ENCODE data around the gene ANTXR1.
"Not testable (repeated sequence)": the region's sequence is repeated elsewhere in the genome, so short reads cannot be mapped to it uniquely, and the experiment has no call there.

The ANTXR1 gene

GRCh38 chr2:69165091-69165880 is 152.3 kb downstream of the ANTXR1 start:
- DNase-seq (ENCODE audit: low read depth): no peak

GRCh38 chr2:69166465-69166811 is 153.5 kb downstream of the ANTXR1 start:
- no peak for DNase-seq (ENCODE audit: low read depth)

- DNase-seq (ENCODE audit: low read depth): no peak
Measured at GRCh38 chr2:69166812-69167468, 154.0 kb downstream of the ANTXR1 start.

GRCh38 chr2:69167469-69167822 is 154.5 kb downstream of the ANTXR1 start:
- DNase-seq (ENCODE audit: low read depth): no peak

- no peak for DNase-seq (ENCODE audit: low read depth)
Measured at GRCh38 chr2:69168144-69168813, 155.3 kb downstream of the ANTXR1 start.

GRCh38 chr2:69168950-69169654 is 156.1 kb downstream of the ANTXR1 start:
- DNase-seq (ENCODE audit: low read depth): no peak

GRCh38 chr2:69169655-69170389 is 156.8 kb downstream of the ANTXR1 start:
- DNase-seq (ENCODE audit: low read depth): no peak

GRCh38 chr2:69170661-69171060 is 157.7 kb downstream of the ANTXR1 start:
- DNase-seq (ENCODE audit: low read depth): no peak

GRCh38 chr2:69171116-69171896 is 158.3 kb downstream of the ANTXR1 start:
- DNase-seq (ENCODE audit: low read depth): no peak

GRCh38 chr2:69171897-69172525 is 159.0 kb downstream of the ANTXR1 start:
- DNase-seq (ENCODE audit: low read depth): no peak

GRCh38 chr2:69173706-69174105 is 160.7 kb downstream of the ANTXR1 start:
- DNase-seq (ENCODE audit: low read depth): no peak

GRCh38 chr2:69174211-69174610 is 161.2 kb downstream of the ANTXR1 start:
- not testable (repeated sequence) for DNase-seq (ENCODE audit: low read depth)

- DNase-seq (ENCODE audit: low read depth): no peak
Measured at GRCh38 chr2:69175790-69176715, 163.1 kb downstream of the ANTXR1 start.

- DNase-seq (ENCODE audit: low read depth): no peak
Measured at GRCh38 chr2:69177063-69177771, 164.2 kb downstream of the ANTXR1 start.

GRCh38 chr2:69177785-69178636 is 165.0 kb downstream of the ANTXR1 start:
- DNase-seq (ENCODE audit: low read depth): no peak

GRCh38 chr2:69178756-69179155 is 165.8 kb downstream of the ANTXR1 start:
- no peak for DNase-seq (ENCODE audit: low read depth)

- DNase-seq (ENCODE audit: low read depth): no peak
Measured at GRCh38 chr2:69180227-69180626, 167.2 kb downstream of the ANTXR1 start.

GRCh38 chr2:69180974-69181373 is 168.0 kb downstream of the ANTXR1 start:
- DNase-seq (ENCODE audit: low read depth): no peak
